Endothelial cell of umbilical vein (primary cell): ENCODE measurements around the gene CLDN1. TPM values are rescaled to one million over a fixed set of nuclear protein-coding genes. Genes with fewer than 3 reads are reported as not detected.

Experiments used
- BruUV-seq: library from RNA; stranded (reverse); fragments of 400-500 nt; replicated peaks from 2 replicates; lab custom pipeline; 2021; lab: Mats Ljungman, UMichigan
- CTCF ChIA-PET: fragments of 300-600, 350-600 bp; sonication (Branson Sonifier 250); formaldehyde crosslinking; loops from one replicate; lab custom pipeline; 2021; ENCODE audit warnings: antibody characterized with exemption, inconsistent platforms; lab: Charles Lee
- POLR2A ChIA-PET: fragments of 300-600, 350-600 bp; sonication (Branson Sonifier 250); formaldehyde crosslinking; loops from one replicate; lab custom pipeline; 2021; ENCODE audit warnings: antibody characterized with exemption, inconsistent platforms; lab: Charles Lee
- DNase-seq: peaks from one replicate; pipeline ENCODE4 v3.0.0-alpha.2; 2011; ENCODE audit warnings: low read depth, low spot score
- FAIRE-seq: peaks from 2 replicates; lab custom pipeline; 2011; peaks lifted over from hg19 to GRCh38; lab: Jason Lieb, UNC
- H2AFZ ChIP-seq: 2 replicates; pipeline ENCODE4 v1.6.0; 2012; ENCODE audit warnings: low read depth, low read length, control low read depth, inconsistent platforms
- H3K27ac ChIP-seq: 2 replicates; pipeline ENCODE4 v1.5.1; 2011; ENCODE audit warnings: low read depth, mild to moderate bottlenecking, control low read depth, low read length, moderate library complexity; ENCODE audit not compliant: insufficient read depth
- H3K27me3 ChIP-seq, 2 experiments: 2 replicates each; pipeline versions ENCODE4 v1.6.0 to v1.6.1; 2011; ENCODE audit warnings: low read length in 2 of 2, mixed read lengths in 1 of 2; ENCODE audit not compliant: control insufficient read depth in 2 of 2, insufficient read depth in 2 of 2
- H3K36me3 ChIP-seq, 2 experiments: 2 replicates in 1 of 2; 3 replicates in 1 of 2; pipeline ENCODE4 v1.5.1; 2011; ENCODE audit warnings: low read length in 2 of 2, mild to moderate bottlenecking in 1 of 2, moderate library complexity in 1 of 2; ENCODE audit not compliant: control insufficient read depth in 2 of 2, insufficient read depth in 2 of 2; ENCODE audit errors: extremely low read depth in 1 of 2
- H3K4me1 ChIP-seq: 3 replicates; pipeline ENCODE4 v1.5.1; 2011; ENCODE audit warnings: mild to moderate bottlenecking, low read length; ENCODE audit not compliant: control insufficient read depth, insufficient read depth; ENCODE audit errors: extremely low read depth
- H3K4me2 ChIP-seq: 2 replicates; pipeline ENCODE4 v1.6.1; 2011; ENCODE audit warnings: low read length, control low read depth, mixed read lengths; ENCODE audit not compliant: insufficient read depth
- H3K4me3 ChIP-seq, 3 experiments: fragments of 200-600 bp in 1 of 3; sonication (generic), shearing (Covaris generic) in 1 of 3; replicated peaks in 1 of 3; 2 replicates each; pipeline ENCODE4 v1.5.1; 2011 to 2016; ENCODE audit warnings: control low read depth in 3 of 3, low read length in 3 of 3, mild to moderate bottlenecking in 2 of 3, inconsistent platforms in 1 of 3, low read depth in 1 of 3, moderate library complexity in 1 of 3; ENCODE audit not compliant: insufficient read depth in 1 of 3
- H3K79me2 ChIP-seq: 2 replicates; pipeline ENCODE4 v1.6.0; 2012; ENCODE audit warnings: low read length, inconsistent platforms; ENCODE audit not compliant: control insufficient read depth, insufficient read depth
- H3K9ac ChIP-seq: replicated peaks from 2 replicates; pipeline ENCODE3; 2011; ENCODE audit warnings: low read length, control low read depth; ENCODE audit not compliant: insufficient read depth; ENCODE audit errors: extremely low read depth
- H3K9me1 ChIP-seq: replicated peaks from 3 replicates; pipeline ENCODE4 v1.6.0; 2011; ENCODE audit warnings: mild to moderate bottlenecking, low read length; ENCODE audit not compliant: control insufficient read depth, insufficient read depth; ENCODE audit errors: extremely low read depth
- H3K9me3 ChIP-seq: replicated peaks from 2 replicates; pipeline ENCODE4 v1.5.1; 2012; ENCODE audit warnings: low read length, inconsistent platforms; ENCODE audit not compliant: control insufficient read depth, insufficient read depth
- H4K20me1 ChIP-seq: replicated peaks from 2 replicates; pipeline ENCODE3; 2011; ENCODE audit warnings: mild to moderate bottlenecking, low read length; ENCODE audit not compliant: control insufficient read depth, insufficient read depth; ENCODE audit errors: extremely low read depth
- CTCF ChIP-seq, 2 donors: IDR thresholded peaks; 1 replicate in 1 of 2; 2 replicates in 1 of 2; pipeline ENCODE4 v1.5.1; 2011; ENCODE audit warnings: low read length in 2 of 2, mild to moderate bottlenecking in 2 of 2, moderate library complexity in 2 of 2, control low read depth in 1 of 2, inconsistent platforms in 1 of 2, low read depth in 1 of 2; ENCODE audit not compliant: insufficient read depth in 1 of 2; ENCODE audit errors: extremely low read depth in 1 of 2
- EZH2 ChIP-seq: IDR thresholded peaks from 2 replicates; pipeline ENCODE4 v1.6.1; 2012; ENCODE audit warnings: borderline replicate concordance, low read depth, mild to moderate bottlenecking, moderate library complexity, low read length, inconsistent platforms; ENCODE audit not compliant: severe bottlenecking
- JUN ChIP-seq: IDR thresholded peaks from 2 replicates; pipeline ENCODE4 v1.6.1; 2011; ENCODE audit warnings: borderline replicate concordance, low read depth; ENCODE audit not compliant: insufficient read length, insufficient read depth
- MAX ChIP-seq: IDR thresholded peaks from 2 replicates; pipeline ENCODE4 v1.6.1; 2011; ENCODE audit not compliant: insufficient read depth, insufficient read length
- MYC ChIP-seq: IDR thresholded peaks from one replicate; pipeline ENCODE4 v1.6.1; 2011; ENCODE audit warnings: mild to moderate bottlenecking, low read depth, low read length
- POLR2A ChIP-seq: IDR thresholded peaks from 2 replicates; pipeline ENCODE4 v1.6.1; 2012; ENCODE audit warnings: low read depth, mild to moderate bottlenecking, control low read depth, low read length
- dilution Hi-C: fragments of 300-500 bp; cut with MboI; formaldehyde crosslinking; loops from one replicate; pipeline ENCODE4 v1.15.0; 2019; ENCODE audit warnings: low sequenced_read_pairs; ENCODE audit not compliant: extremely low pct_ligation_motif_present
- intact Hi-C: fragments of 100-400 bp; cut with micrococcal nuclease; formaldehyde crosslinking; loops from one replicate; pipeline ENCODE4 v1.10.0; 2022
- polyA plus RNA-seq, 4 experiments: library from polyadenylated mRNA; depleted of rRNA in 3 of 4; stranded (reverse) in 3 of 4; unstranded in 1 of 4; fragments of >200 nt; gene quantifications; 2 replicates each; pipeline versions ENCODE4 v1.2.1 to v1.2.3, GENCODE V29; 2011 to 2012; ENCODE audit warnings: missing spikeins in 1 of 4
- total RNA-seq: library from RNA; stranded (reverse); gene quantifications from 2 replicates; pipeline ENCODE4 v1.2.3, GENCODE V29; 2021

The CLDN1 gene
- total and polyA plus RNA-seq, 2 donors (not counting 3 experiments of a cell fraction or from before 2014, with no cell fraction given), result 0.27 to 0.32 TPM

GRCh38 chr3:190366133-190366532 lies 43.9 kb upstream of the CLDN1 start:
- dilution Hi-C loops, result no loop called here
- Histone ChIP-seq H3K9me3 (no peaks in the 10 kb centered on the region), H3K4me3 (no peak overlapping the region), H3K9me1 (no peaks in the 10 kb centered on the region), H3K36me3 (no peaks in the 10 kb centered on the region), H3K27ac (no peak overlapping the region), H4K20me1 (no peaks in the 10 kb centered on the region), H2AFZ (no peak overlapping the region), H3K9ac (no peak overlapping the region), H3K27me3 (peaks cover 0 to 1% of the 10 kb centered on the region in 2 experiments), H3K4me2 (no peak overlapping the region), H3K79me2 (no peaks in the 10 kb centered on the region), H3K4me1 (no peaks in the 10 kb centered on the region)
- ChIA-PET CTCF (interaction anchor here (0.9 to 1.5 kb wide), 4 partner anchors 14 to 142 kb away, joined by 3 to 4 read pairs (median 4); partner anchors contain the start of gene CLDN1), POLR2A (no interaction called here)
- TF ChIP-seq CTCF (IDR thresholded peaks at IDR 0.05; ENCODE audit: extremely low read depth in 1 of 2, insufficient read depth in 1 of 2, low read depth in 1 of 2, low read length in 2 of 2) (no peak), EZH2 (no peak), MYC (no peak), JUN (no peak), MAX (no peak)
- DNase-seq (no peak), FAIRE-seq (no peak)
- intact Hi-C loops, result no loop called here
- no TSS peak for BruUV-seq

DNA sequence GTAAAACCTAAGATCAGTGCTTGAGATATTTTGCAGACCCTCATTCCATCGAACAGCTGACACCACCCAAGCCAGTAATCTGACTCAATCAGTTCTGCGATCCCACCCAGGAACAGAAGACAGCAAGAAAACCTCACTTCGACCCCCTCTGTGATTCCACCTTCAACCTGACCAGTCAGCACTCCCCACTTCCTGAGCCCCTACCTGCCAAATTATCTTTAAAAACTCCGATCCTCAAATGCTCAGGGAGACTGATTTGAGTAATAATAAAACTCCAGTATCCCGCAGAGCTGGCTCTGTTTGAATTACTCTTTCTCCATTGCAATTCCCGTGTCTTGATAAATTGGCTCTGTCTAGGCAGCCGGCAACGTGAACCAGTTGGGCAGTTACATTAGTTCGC lies 40.0 kb upstream of the CLDN1 start:
- FAIRE-seq, result no peak
- intact Hi-C loops, result no loop called here

More for the DNA sequence above, 40.0 kb upstream of the CLDN1 start:
- no peak overlapping the region for H3K27ac ChIP-seq
- H3K79me2 ChIP-seq, result no peaks in the 10 kb centered on the region
- no peak overlapping the region for H2AFZ ChIP-seq
- dilution Hi-C loops, result no loop called here
- H4K20me1 ChIP-seq, result no peaks in the 10 kb centered on the region
- no peaks in the 10 kb centered on the region for H3K9me3 ChIP-seq
- no peak overlapping the region for H3K4me3 ChIP-seq
- no peaks in the 10 kb centered on the region for H3K36me3 ChIP-seq
- no peaks in the 10 kb centered on the region for H3K4me1 ChIP-seq
- no peak for DNase-seq
- H3K27me3 ChIP-seq, result peaks cover 0 to 1% of the 10 kb centered on the region in 2 experiments
- no peak overlapping the region for H3K4me2 ChIP-seq
- no peak for TF ChIP-seq MYC
- no peak for TF ChIP-seq CTCF (IDR thresholded peaks at IDR 0.05; ENCODE audit: extremely low read depth in 1 of 2, insufficient read depth in 1 of 2, low read depth in 1 of 2, low read length in 2 of 2)
- no peak for TF ChIP-seq POLR2A
- BruUV-seq, result no TSS peak
- ChIA-PET CTCF (interaction anchor here (0.6 to 2.0 kb wide), 5 partner anchors 17 to 62 kb away, joined by 3 to 6 read pairs (median 3); partner anchors contain the start of gene CLDN1), POLR2A (no interaction called here)
- H3K9ac ChIP-seq, result no peak overlapping the region
- H3K9me1 ChIP-seq, result no peaks in the 10 kb centered on the region
